Vagina (tissue), 2 donors: ENCODE measurements around the gene LGR6.

ENCODE experiments used
- POLR2A ChIP-seq, 2 donors: fragments of 450-650 bp; IDR thresholded peaks; one replicate each; pipeline ENCODE4 v1.6.1; 2017; ENCODE audit warnings: antibody characterized with exemption in 2 of 2, mild to moderate bottlenecking in 2 of 2, moderate library complexity in 2 of 2
- POLR2AphosphoS5 ChIP-seq, 2 donors: sonication (generic); formaldehyde crosslinking; IDR thresholded peaks; one replicate each; pipeline ENCODE4 v1.9.0; 2017; ENCODE audit warnings: antibody characterized with exemption in 2 of 2, mild to moderate bottlenecking in 2 of 2, low read depth in 1 of 2; ENCODE audit not compliant: insufficient read depth in 1 of 2
- TF ChIP-seq, protein P1 (sequence below), 3 experiments: fragments of 450-650 bp in 2 of 3; fragments of 200-600 bp in 1 of 3; sonication (generic) in 1 of 3; IDR thresholded peaks; one replicate each; pipeline ENCODE4 v1.5.1; 2017 to 2019; ENCODE audit warnings: antibody characterized with exemption in 3 of 3, mild to moderate bottlenecking in 2 of 3, moderate library complexity in 2 of 3

DNA sequence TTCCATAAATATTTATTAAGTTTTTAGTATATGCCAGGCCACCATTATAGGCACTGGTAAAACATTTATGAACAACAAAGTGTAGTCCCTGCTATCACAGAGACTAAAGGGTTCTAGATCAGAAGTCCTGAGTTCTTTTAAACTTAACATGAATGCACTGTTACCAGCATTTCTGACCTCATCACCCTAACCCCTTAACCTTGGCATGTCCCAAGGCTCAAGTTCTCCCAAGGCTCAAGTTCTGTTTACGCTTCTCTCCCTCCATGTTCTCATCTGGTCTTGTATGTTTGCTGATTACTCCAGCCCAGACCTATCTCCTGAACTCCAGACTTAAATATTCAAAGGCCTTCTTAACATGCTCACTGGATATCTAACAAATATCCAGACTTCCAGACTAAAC, 93.6 kb downstream of the LGR6 start:
- TF ChIP-seq POLR2AphosphoS5 (IDR thresholded peaks at IDR 0.05; ENCODE audit: insufficient read depth in 1 of 2, low read depth in 1 of 2) (no peak), POLR2A (IDR thresholded peaks at IDR 0.05) (no peak)
- TF ChIP-seq, protein P1, sequence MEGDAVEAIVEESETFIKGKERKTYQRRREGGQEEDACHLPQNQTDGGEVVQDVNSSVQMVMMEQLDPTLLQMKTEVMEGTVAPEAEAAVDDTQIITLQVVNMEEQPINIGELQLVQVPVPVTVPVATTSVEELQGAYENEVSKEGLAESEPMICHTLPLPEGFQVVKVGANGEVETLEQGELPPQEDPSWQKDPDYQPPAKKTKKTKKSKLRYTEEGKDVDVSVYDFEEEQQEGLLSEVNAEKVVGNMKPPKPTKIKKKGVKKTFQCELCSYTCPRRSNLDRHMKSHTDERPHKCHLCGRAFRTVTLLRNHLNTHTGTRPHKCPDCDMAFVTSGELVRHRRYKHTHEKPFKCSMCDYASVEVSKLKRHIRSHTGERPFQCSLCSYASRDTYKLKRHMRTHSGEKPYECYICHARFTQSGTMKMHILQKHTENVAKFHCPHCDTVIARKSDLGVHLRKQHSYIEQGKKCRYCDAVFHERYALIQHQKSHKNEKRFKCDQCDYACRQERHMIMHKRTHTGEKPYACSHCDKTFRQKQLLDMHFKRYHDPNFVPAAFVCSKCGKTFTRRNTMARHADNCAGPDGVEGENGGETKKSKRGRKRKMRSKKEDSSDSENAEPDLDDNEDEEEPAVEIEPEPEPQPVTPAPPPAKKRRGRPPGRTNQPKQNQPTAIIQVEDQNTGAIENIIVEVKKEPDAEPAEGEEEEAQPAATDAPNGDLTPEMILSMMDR (IDR thresholded peaks at IDR 0.05) = no peak
